GM18867 (cell line): Measurements from ENCODE around the gene PTPN9.

Experiments
- ATAC-seq: cut with Tn5 transposase; IDR thresholded peaks from one replicate; pipeline ENCODE4 v1.9.1; 2021; ENCODE audit warnings: mild to moderate bottlenecking, moderate library complexity; ENCODE audit not compliant: unreplicated experiment

The PTPN9 gene

GRCh38 chr15:75425966-75426500 is 153.1 kb downstream of the PTPN9 start:
- ATAC-seq: no peak

- no peak for ATAC-seq
Measured at GRCh38 chr15:75422554-75422953, 156.6 kb downstream of the PTPN9 start.

- ATAC-seq: no peak
Measured at GRCh38 chr15:75420698-75421097, 158.4 kb downstream of the PTPN9 start.

- no peak for ATAC-seq
Measured at GRCh38 chr15:75416584-75416983, 162.5 kb downstream of the PTPN9 start.
